Lower lobe of right lung (tissue), 2 donors: ENCODE data around the gene PPT2. TPM values are rescaled to one million over a fixed set of nuclear protein-coding genes. Genes with fewer than 3 reads are reported as not detected.

ENCODE experiments used
- ATAC-seq, 2 donors: fragments of 200-7000 bp; cut with Tn5 transposase; one replicate each; pipeline ENCODE4 v1.9.1; 2020 to 2022; ENCODE audit warnings: mild to moderate bottlenecking in 2 of 2, moderate library complexity in 2 of 2
- DNase-seq: peaks from one replicate; pipeline ENCODE4 v3.0.0-alpha.2; 2020
- H3K27ac ChIP-seq: fragments of 200-600 bp; one replicate; pipeline ENCODE4 v1.8.0; 2022
- H3K27me3 ChIP-seq: fragments of 200-600 bp; one replicate; pipeline ENCODE4 v1.8.0; 2022; ENCODE audit warnings: low read depth
- H3K36me3 ChIP-seq: fragments of 200-600 bp; one replicate; pipeline ENCODE4 v1.8.0; 2022; ENCODE audit warnings: mild to moderate bottlenecking
- H3K4me1 ChIP-seq: fragments of 200-600 bp; one replicate; pipeline ENCODE4 v1.8.0; 2022
- H3K4me3 ChIP-seq: fragments of 200-600 bp; one replicate; pipeline ENCODE4 v1.8.0; 2022; ENCODE audit warnings: mild to moderate bottlenecking
- H3K9me3 ChIP-seq: fragments of 200-600 bp; one replicate; pipeline ENCODE4 v1.8.0; 2022
- intact Hi-C: fragments of 100-400 bp; cut with DNase I; formaldehyde crosslinking; loops from one replicate; pipeline ENCODE4 v1.11.0; 2022
- total RNA-seq: library from RNA; stranded (reverse); fragmentation: NEBNext Ultra II Directional; extraction: Animal tissue kit (Norgen Biotek cat#: 25700); gene quantifications from one replicate; pipeline ENCODE4 v1.2.1, GENCODE V29; 2021
- TF ChIP-seq, protein P1 (sequence below): fragments of 200-600 bp; IDR thresholded peaks from one replicate; pipeline ENCODE4 v1.8.0; 2022; ENCODE audit warnings: antibody characterized with exemption, mild to moderate bottlenecking
- donor health status: DM: no; HTN: yes; CAD: no; lungs with severe emphysema.

The PPT2 gene
- total RNA-seq, 1 donor from 2014 or later = 13.7 TPM

DNA sequence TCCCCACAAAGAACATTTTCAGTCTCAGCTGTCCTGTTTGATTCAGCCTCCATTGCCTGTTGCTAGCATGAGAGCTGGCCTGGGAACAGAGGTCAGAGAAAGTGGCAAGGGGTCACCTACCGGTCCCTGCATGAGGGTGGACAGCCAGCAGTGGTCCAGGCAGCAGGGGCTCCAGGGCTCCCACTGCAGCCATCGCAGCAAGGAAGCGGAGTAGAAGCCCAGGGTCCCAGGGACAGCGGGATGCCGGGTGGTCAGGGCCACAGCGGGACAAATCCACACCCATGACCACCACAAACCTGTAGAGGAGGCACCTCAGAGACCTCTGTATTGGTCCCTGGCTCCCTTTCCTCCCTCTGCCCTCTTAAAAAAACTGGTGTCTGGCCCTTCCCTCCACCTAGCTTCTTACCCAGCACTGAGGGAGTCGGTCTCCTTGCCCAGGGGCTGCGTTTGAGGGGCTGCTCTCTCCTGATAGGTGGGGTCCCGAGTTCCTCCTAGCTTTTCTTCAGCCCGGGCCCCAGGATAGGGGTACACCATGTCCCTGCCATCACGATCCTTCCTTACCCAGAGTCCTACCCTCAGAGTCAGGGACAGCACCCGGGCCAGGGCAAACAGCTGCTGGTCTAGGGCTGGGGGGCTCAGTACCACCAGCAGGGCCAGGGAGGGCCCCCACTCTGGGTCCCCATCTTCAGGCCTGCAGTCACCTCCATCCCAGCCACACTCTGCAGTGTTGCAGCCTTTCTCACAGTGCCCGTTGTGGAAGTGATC is 47.0 kb downstream of the PPT2 start:
- Histone ChIP-seq H3K27me3 (peaks cover 4% of the 10 kb centered on the region), H3K27ac (no peak overlapping the region), H3K9me3 (no peaks in the 10 kb centered on the region), H3K36me3 (peaks cover 18% of the 10 kb centered on the region), H3K4me1 (peaks cover 11% of the 10 kb centered on the region), H3K4me3 (no peak overlapping the region)
- intact Hi-C loops = no loop called here
- TF ChIP-seq, protein P1, sequence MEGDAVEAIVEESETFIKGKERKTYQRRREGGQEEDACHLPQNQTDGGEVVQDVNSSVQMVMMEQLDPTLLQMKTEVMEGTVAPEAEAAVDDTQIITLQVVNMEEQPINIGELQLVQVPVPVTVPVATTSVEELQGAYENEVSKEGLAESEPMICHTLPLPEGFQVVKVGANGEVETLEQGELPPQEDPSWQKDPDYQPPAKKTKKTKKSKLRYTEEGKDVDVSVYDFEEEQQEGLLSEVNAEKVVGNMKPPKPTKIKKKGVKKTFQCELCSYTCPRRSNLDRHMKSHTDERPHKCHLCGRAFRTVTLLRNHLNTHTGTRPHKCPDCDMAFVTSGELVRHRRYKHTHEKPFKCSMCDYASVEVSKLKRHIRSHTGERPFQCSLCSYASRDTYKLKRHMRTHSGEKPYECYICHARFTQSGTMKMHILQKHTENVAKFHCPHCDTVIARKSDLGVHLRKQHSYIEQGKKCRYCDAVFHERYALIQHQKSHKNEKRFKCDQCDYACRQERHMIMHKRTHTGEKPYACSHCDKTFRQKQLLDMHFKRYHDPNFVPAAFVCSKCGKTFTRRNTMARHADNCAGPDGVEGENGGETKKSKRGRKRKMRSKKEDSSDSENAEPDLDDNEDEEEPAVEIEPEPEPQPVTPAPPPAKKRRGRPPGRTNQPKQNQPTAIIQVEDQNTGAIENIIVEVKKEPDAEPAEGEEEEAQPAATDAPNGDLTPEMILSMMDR = no peak
- ATAC-seq (no peak), DNase-seq (no peak)

DNA sequence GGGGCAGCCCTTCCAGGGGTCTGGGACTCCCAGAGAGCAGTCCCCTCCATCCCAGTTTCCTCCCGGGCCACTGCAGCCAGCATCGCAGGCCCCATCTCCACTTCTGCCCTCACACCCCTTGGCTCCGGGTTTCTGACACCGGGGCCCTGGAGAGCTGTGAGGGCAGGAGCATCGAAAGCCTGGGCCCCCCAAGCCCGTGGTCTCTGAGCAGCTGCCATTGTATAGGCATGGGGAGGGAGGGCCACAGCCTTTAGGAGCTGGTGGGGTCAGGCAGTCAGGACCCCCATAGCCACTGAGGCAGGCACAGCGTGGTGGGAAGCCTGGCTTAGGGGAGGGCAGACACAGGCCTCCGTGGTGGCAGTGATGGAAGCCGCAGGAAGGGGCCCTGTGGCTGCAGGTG is 48.2 kb downstream of the PPT2 start:
- peaks cover 18% of the 10 kb centered on the region for H3K36me3 ChIP-seq
- no peaks in the 10 kb centered on the region for H3K9me3 ChIP-seq
- ATAC-seq = no peak
- TF ChIP-seq, protein P1 = no peak
- no peak for DNase-seq
- intact Hi-C loops = no loop called here
- H3K4me3 ChIP-seq = no peak overlapping the region
- H3K27ac ChIP-seq = no peak overlapping the region
- H3K27me3 ChIP-seq = peaks cover 4% of the 10 kb centered on the region
- peaks cover 5% of the 10 kb centered on the region for H3K4me1 ChIP-seq

DNA sequence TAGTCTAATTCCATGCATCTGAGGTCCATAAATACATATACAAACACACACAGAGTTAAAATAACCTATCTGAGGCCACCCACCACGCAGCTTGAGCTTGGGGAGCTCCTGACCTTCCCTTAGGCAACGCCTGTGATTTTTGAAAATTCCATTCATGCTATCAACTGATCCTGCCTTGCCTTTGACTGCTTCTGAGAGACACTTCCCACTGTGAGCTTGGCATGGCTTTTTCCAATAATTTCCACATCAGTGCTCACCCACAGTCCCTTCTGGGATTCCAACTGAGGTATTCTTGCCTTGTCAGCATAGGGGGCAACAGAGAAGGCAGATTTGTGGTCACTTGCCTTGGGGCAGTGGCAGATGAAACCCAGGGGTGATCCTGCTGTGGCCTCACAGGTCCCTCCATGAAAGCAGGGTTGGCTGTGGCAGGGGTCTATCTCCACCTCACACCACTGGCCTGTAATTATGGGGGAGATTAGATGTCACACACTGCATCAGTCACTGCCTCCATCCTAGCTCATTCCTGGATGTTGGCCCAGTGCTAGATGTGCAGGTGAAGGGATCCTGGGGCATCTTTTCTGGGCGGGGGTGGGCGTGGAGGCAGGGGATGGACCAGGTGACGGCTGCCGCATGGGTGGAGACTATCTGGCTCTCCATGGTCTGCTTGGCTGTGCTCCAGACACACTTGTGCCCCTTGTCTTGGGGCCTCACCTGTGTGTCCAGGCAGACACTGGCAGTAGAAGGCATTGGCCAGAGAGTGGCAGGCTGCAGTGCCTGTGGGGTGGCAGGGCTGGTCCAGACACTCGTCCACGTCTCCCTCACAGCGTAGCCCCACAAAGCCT is 49.7 kb downstream of the PPT2 start:
- intact Hi-C loops = no loop called here
- ATAC-seq (no peak), DNase-seq (no peak)
- no peaks in the 10 kb centered on the region for H3K9me3 ChIP-seq
- H3K4me1 ChIP-seq = no peaks in the 10 kb centered on the region
- H3K27ac ChIP-seq = no peak overlapping the region
- TF ChIP-seq, protein P1 = no peak
- no peak overlapping the region for H3K4me3 ChIP-seq
- peaks cover 22% of the 10 kb centered on the region for H3K36me3 ChIP-seq
- H3K27me3 ChIP-seq = peaks cover 4% of the 10 kb centered on the region

DNA sequence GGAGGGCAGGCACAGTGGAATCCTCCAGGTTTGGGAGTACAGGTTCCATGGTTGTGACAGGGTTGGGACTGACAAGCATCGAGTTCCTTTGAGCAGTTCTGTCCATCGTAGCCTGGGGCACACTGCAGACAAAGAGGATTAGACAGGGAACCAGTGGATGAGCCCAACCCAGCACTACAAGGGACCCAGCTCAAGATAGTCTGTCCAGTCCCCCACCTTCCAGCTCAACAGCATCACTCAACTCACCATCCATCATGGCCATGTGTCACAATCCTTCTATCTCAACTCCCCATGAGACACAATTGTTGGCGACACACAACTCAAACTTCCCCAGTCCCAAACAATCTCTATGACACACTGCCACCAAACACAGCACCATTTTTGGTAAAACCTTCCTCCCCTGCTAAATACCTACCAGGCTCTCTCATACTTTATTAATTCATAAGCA is 50.4 kb downstream of the PPT2 start:
- peaks cover 23% of the 10 kb centered on the region for H3K36me3 ChIP-seq
- no peak for DNase-seq
- peaks cover 4% of the 10 kb centered on the region for H3K27me3 ChIP-seq
- H3K9me3 ChIP-seq = no peaks in the 10 kb centered on the region
- no peak for ATAC-seq
- H3K27ac ChIP-seq = no peak overlapping the region
- intact Hi-C loops = no loop called here
- TF ChIP-seq, protein P1 = no peak
- no peak overlapping the region for H3K4me3 ChIP-seq
- H3K4me1 ChIP-seq = no peaks in the 10 kb centered on the region

DNA sequence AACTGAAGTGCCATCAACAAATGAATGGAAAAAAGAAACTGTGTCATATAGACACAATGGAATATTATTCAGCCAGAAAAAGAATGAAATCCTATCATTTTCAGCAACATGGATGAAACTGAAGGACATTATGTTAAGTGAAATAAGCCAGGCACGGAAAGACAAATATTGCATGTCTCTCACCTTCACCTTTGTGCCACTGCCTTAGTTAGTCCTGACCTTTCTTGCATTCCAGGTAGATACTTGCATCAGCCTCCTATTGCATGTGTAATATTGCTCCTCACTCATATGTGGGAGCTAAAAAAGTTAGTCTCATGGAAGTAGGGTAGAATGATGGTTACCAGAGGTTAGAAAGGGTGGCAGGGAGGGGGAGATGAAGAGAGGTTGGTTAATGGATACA is 55.1 kb downstream of the PPT2 start:
- Histone ChIP-seq H3K9me3 (no peaks in the 10 kb centered on the region), H3K4me1 (no peaks in the 10 kb centered on the region), H3K27ac (no peak overlapping the region), H3K36me3 (peaks cover 19% of the 10 kb centered on the region), H3K4me3 (no peak overlapping the region), H3K27me3 (no peaks in the 10 kb centered on the region)
- ATAC-seq = no peak
- TF ChIP-seq, protein P1 = no peak
- intact Hi-C loops = no loop called here
- no peak for DNase-seq
